A549 (cell line): Measurements from ENCODE around the gene PRKAR1A.

Experiments used
- CBX2 ChIP-seq: fragments of 200-600 bp; sonication (generic); IDR thresholded peaks from 2 replicates; pipeline ENCODE4 v1.6.1; 2016; ENCODE audit warnings: low read depth, mild to moderate bottlenecking, borderline replicate concordance
- FOSL2 ChIP-seq, 2 experiments: fragments of 450-650 bp in 1 of 2; fragments of >200 bp in 1 of 2; sonication (Bioruptor Twin) in 1 of 2; formaldehyde crosslinking; IDR thresholded peaks; 2 replicates each; pipeline versions ENCODE4 v1.5.0 to v1.6.1; 2016 to 2020; ENCODE audit warnings: mild to moderate bottlenecking in 1 of 2, moderate library complexity in 1 of 2
- GATA3 ChIP-seq: IDR thresholded peaks from 2 replicates; pipeline ENCODE4 v1.6.1; 2012; ENCODE audit warnings: borderline replicate concordance
- HDAC2 ChIP-seq: fragments of 200-600 bp; sonication (generic); IDR thresholded peaks from 2 replicates; pipeline ENCODE4 v1.6.1; 2016
- JUN ChIP-seq, 2 experiments: fragments of >200 bp; sonication (Bioruptor Twin); formaldehyde crosslinking; IDR thresholded peaks; 2 replicates in 1 of 2; 3 replicates in 1 of 2; pipeline ENCODE4 v1.6.1; 2016 to 2017
- MYC ChIP-seq: IDR thresholded peaks from 2 replicates; pipeline ENCODE4 v1.6.1; 2012; ENCODE audit warnings: mild to moderate bottlenecking, inconsistent platforms, low read length, improper control_type of control experiment, borderline replicate concordance
- NR3C1 ChIP-seq: fragments of >200 bp; sonication (Bioruptor Twin); formaldehyde crosslinking; IDR thresholded peaks from 3 replicates; pipeline ENCODE4 v1.6.1; 2017
- POLR2A ChIP-seq: IDR thresholded peaks from 2 replicates; pipeline ENCODE4 v1.6.1; 2012; ENCODE audit warnings: mild to moderate bottlenecking, low read length
- RARB ChIP-seq: fragments of 250-450 bp; sonication (Bioruptor Pico); IDR thresholded peaks from 2 replicates; pipeline ENCODE4 v1.8.0; 2021; ENCODE audit warnings: mild to moderate bottlenecking, moderate library complexity
- TF ChIP-seq, protein P1 (sequence below): fragments of >200 bp; sonication (Bioruptor Twin); formaldehyde crosslinking; IDR thresholded peaks from 3 replicates; pipeline ENCODE4 v1.5.1; 2016
- TF ChIP-seq, protein P2 (sequence below): fragments of 250-450 bp; sonication (Bioruptor Pico); IDR thresholded peaks from 2 replicates; pipeline ENCODE4 v1.5.0; 2021; ENCODE audit warnings: mild to moderate bottlenecking, moderate library complexity, borderline replicate concordance
- TF ChIP-seq, protein P3 (sequence below): IDR thresholded peaks from 2 replicates; pipeline ENCODE4 v1.6.1; 2012; ENCODE audit warnings: low read depth, borderline replicate concordance

DNA sequence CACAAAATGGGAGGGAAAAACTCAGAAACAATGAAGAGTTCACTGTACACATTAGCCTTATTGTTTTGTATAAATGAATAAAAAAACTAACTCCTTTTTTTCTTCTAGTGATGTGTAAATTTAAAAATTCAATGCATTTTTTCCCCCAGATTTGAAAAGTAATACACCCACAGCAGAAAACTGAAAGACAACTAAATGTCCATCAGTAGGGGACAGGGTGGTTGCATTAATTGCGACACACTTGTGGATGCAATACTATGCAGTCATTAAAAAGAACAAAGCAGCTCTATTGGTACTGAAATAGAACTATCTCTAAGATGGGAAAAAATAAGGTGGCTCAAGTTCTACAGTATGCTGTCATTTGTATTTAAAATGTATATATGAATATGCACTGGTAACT is 41.3 kb upstream of the PRKAR1A start:
- TF ChIP-seq, protein P1, sequence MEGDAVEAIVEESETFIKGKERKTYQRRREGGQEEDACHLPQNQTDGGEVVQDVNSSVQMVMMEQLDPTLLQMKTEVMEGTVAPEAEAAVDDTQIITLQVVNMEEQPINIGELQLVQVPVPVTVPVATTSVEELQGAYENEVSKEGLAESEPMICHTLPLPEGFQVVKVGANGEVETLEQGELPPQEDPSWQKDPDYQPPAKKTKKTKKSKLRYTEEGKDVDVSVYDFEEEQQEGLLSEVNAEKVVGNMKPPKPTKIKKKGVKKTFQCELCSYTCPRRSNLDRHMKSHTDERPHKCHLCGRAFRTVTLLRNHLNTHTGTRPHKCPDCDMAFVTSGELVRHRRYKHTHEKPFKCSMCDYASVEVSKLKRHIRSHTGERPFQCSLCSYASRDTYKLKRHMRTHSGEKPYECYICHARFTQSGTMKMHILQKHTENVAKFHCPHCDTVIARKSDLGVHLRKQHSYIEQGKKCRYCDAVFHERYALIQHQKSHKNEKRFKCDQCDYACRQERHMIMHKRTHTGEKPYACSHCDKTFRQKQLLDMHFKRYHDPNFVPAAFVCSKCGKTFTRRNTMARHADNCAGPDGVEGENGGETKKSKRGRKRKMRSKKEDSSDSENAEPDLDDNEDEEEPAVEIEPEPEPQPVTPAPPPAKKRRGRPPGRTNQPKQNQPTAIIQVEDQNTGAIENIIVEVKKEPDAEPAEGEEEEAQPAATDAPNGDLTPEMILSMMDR = no peak
- TF ChIP-seq FOSL2 (IDR thresholded peaks at IDR 0.05) = no peak
- no peak for TF ChIP-seq FOSL2 (CRISPR knock-in tag; IDR thresholded peaks at IDR 0.05)
- TF ChIP-seq MYC = no peak
- TF ChIP-seq GATA3 = no peak
- no peak for TF ChIP-seq RARB (CRISPR knock-in tag)
- TF ChIP-seq HDAC2 = no peak
- TF ChIP-seq JUN (IDR thresholded peaks at IDR 0.05) = no peak
- TF ChIP-seq, protein P2, sequence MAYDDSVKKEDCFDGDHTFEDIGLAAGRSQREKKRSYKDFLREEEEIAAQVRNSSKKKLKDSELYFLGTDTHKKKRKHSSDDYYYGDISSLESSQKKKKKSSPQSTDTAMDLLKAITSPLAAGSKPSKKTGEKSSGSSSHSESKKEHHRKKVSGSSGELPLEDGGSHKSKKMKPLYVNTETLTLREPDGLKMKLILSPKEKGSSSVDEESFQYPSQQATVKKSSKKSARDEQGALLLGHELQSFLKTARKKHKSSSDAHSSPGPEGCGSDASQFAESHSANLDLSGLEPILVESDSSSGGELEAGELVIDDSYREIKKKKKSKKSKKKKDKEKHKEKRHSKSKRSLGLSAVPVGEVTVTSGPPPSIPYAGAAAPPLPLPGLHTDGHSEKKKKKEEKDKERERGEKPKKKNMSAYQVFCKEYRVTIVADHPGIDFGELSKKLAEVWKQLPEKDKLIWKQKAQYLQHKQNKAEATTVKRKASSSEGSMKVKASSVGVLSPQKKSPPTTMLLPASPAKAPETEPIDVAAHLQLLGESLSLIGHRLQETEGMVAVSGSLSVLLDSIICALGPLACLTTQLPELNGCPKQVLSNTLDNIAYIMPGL (CRISPR knock-in tag) = no peak
- TF ChIP-seq NR3C1 = no peak
- TF ChIP-seq, protein P3, sequence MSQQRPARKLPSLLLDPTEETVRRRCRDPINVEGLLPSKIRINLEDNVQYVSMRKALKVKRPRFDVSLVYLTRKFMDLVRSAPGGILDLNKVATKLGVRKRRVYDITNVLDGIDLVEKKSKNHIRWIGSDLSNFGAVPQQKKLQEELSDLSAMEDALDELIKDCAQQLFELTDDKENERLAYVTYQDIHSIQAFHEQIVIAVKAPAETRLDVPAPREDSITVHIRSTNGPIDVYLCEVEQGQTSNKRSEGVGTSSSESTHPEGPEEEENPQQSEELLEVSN = no peak
- no peak for TF ChIP-seq POLR2A
- TF ChIP-seq CBX2 = no peak
